Measurements from ENCODE around the gene DRGX.

DRGX gene

GRCh38 chr10:49330127-49330665, 65.7 kb downstream of the DRGX start:
- DNase-seq, result no peak
- H3K27me3 ChIP-seq (ENCODE audit: insufficient read depth, low read depth, severe bottlenecking), result peaks cover 5% of the 10 kb centered on the region
- no peaks in the 10 kb centered on the region for H3K9me3 ChIP-seq (ENCODE audit: severe bottlenecking)
- TF ChIP-seq CTCF (IDR thresholded peaks at IDR 0.05; ENCODE audit: low read depth, low read length), result no peak
- no peak overlapping the region for H3K4me3 ChIP-seq (ENCODE audit: low read depth, low read length)
- H3K27ac ChIP-seq, result no peak overlapping the region
- no peaks in the 10 kb centered on the region for H3K36me3 ChIP-seq

- H3K27me3 ChIP-seq (ENCODE audit: insufficient read depth, low read depth, severe bottlenecking), result peaks cover 5% of the 10 kb centered on the region
- no peak for TF ChIP-seq CTCF (IDR thresholded peaks at IDR 0.05; ENCODE audit: low read depth, low read length)
- H3K27ac ChIP-seq, result no peak overlapping the region
- no peaks in the 10 kb centered on the region for H3K9me3 ChIP-seq (ENCODE audit: severe bottlenecking)
- no peak for DNase-seq
- H3K4me3 ChIP-seq (ENCODE audit: low read depth, low read length), result no peak overlapping the region
- H3K36me3 ChIP-seq, result no peaks in the 10 kb centered on the region
Observed at GRCh38 chr10:49329146-49329505, 66.8 kb downstream of the DRGX start.

GRCh38 chr10:49328401-49329145, 67.3 kb downstream of the DRGX start:
- no peak overlapping the region for H3K4me3 ChIP-seq (ENCODE audit: low read depth, low read length)
- no peak for DNase-seq
- no peak overlapping the region for H3K27ac ChIP-seq
- no peaks in the 10 kb centered on the region for H3K9me3 ChIP-seq (ENCODE audit: severe bottlenecking)
- H3K36me3 ChIP-seq, result no peaks in the 10 kb centered on the region
- H3K27me3 ChIP-seq (ENCODE audit: insufficient read depth, low read depth, severe bottlenecking), result peaks cover 5% of the 10 kb centered on the region
- TF ChIP-seq CTCF (IDR thresholded peaks at IDR 0.05; ENCODE audit: low read depth, low read length), result no peak

GRCh38 chr10:49327036-49327813, 68.7 kb downstream of the DRGX start:
- no peak for DNase-seq
- Histone ChIP-seq H3K4me3 (ENCODE audit: low read depth, low read length) (no peak overlapping the region), H3K36me3 (no peaks in the 10 kb centered on the region), H3K27me3 (ENCODE audit: insufficient read depth, low read depth, severe bottlenecking) (peaks cover 8% of the 10 kb centered on the region), H3K27ac (no peak overlapping the region), H3K9me3 (ENCODE audit: severe bottlenecking) (no peaks in the 10 kb centered on the region)
- TF ChIP-seq CTCF (IDR thresholded peaks at IDR 0.05; ENCODE audit: low read depth, low read length), result no peak

GRCh38 chr10:49325916-49326783, 69.7 kb downstream of the DRGX start:
- no peak for TF ChIP-seq CTCF (IDR thresholded peaks at IDR 0.05; ENCODE audit: low read depth, low read length)
- Histone ChIP-seq H3K27me3 (ENCODE audit: insufficient read depth, low read depth, severe bottlenecking) (peaks cover 11% of the 10 kb centered on the region), H3K36me3 (no peaks in the 10 kb centered on the region)

More at GRCh38 chr10:49325916-49326783, 69.7 kb downstream of the DRGX start:
- H3K9me3 ChIP-seq (ENCODE audit: severe bottlenecking), result no peaks in the 10 kb centered on the region
- H3K27ac ChIP-seq, result no peak overlapping the region
- H3K4me3 ChIP-seq (ENCODE audit: low read depth, low read length), result no peak overlapping the region
- DNase-seq, result no peak
